DND-41 (cell line): ENCODE results near the gene LTB.

Experiments used
- ATAC-seq: fragments of 200-7000 bp; cut with Tn5 transposase; 3 replicates; pipeline ENCODE4 v1.9.1; 2021; ENCODE audit warnings: low read depth; ENCODE audit not compliant: insufficient read depth
- DNase-seq: peaks from one replicate; pipeline ENCODE4 v3.0.0-alpha.2; 2020
- H2AFZ ChIP-seq: 2 replicates; pipeline ENCODE4 v1.6.0; 2012; ENCODE audit warnings: low read depth, low read length
- H3K27ac ChIP-seq: 2 replicates; pipeline ENCODE4 v1.5.1; 2012; ENCODE audit warnings: low read length, inconsistent platforms
- H3K27me3 ChIP-seq: fragments of 200-600 bp; sonication (generic); 2 replicates; pipeline ENCODE4 v1.6.0; 2012; ENCODE audit warnings: low read length, mild to moderate bottlenecking, inconsistent platforms; ENCODE audit not compliant: insufficient read depth, poor library complexity
- H3K36me3 ChIP-seq: 2 replicates; pipeline ENCODE4 v1.5.1; 2012; ENCODE audit warnings: low read length, inconsistent platforms; ENCODE audit not compliant: insufficient read depth
- H3K4me1 ChIP-seq: 2 replicates; pipeline ENCODE4 v1.5.1; 2012; ENCODE audit warnings: mild to moderate bottlenecking, low read length; ENCODE audit not compliant: insufficient read depth
- H3K4me2 ChIP-seq: 2 replicates; pipeline ENCODE4 v1.6.0; 2012; ENCODE audit warnings: mild to moderate bottlenecking, moderate library complexity, low read length, inconsistent platforms; ENCODE audit not compliant: insufficient read depth
- H3K4me3 ChIP-seq, 2 experiments: fragments of 200-600 bp in 1 of 2; shearing (Covaris generic) in 1 of 2; 2 replicates each; pipeline ENCODE4 v1.5.1; 2012 to 2016; ENCODE audit warnings: inconsistent platforms in 2 of 2, low read length in 2 of 2, mild to moderate bottlenecking in 2 of 2, low read depth in 1 of 2, moderate library complexity in 1 of 2
- H3K79me2 ChIP-seq: 2 replicates; pipeline ENCODE4 v1.6.0; 2012; ENCODE audit warnings: low read length, inconsistent platforms; ENCODE audit not compliant: insufficient read depth
- H3K9ac ChIP-seq: 2 replicates; pipeline ENCODE4 v1.6.0; 2012; ENCODE audit warnings: low read depth, mild to moderate bottlenecking, inconsistent platforms, low read length, moderate library complexity
- H3K9me3 ChIP-seq: 2 replicates; pipeline ENCODE4 v1.5.1; 2012; ENCODE audit warnings: low read length, moderate library complexity, mild to moderate bottlenecking, inconsistent platforms; ENCODE audit not compliant: insufficient read depth, severe bottlenecking
- H4K20me1 ChIP-seq: 2 replicates; pipeline ENCODE4 v1.6.0; 2012; ENCODE audit warnings: low read length; ENCODE audit not compliant: insufficient read depth
- CTCF ChIP-seq: IDR thresholded peaks from 2 replicates; pipeline ENCODE4 v1.5.1; 2012; ENCODE audit warnings: borderline replicate concordance, low read length, moderate library complexity, mild to moderate bottlenecking; ENCODE audit not compliant: poor library complexity, severe bottlenecking; ENCODE audit errors: extremely low read depth
- EZH2 ChIP-seq: IDR thresholded peaks from 3 replicates; pipeline ENCODE4 v1.6.1; 2012; ENCODE audit warnings: borderline replicate concordance, low read depth, mild to moderate bottlenecking, moderate library complexity, low read length, inconsistent platforms; ENCODE audit not compliant: severe bottlenecking

The LTB gene

GRCh38 chr6:31559958-31560696, 22.1 kb downstream of the LTB start:
- Histone ChIP-seq H3K36me3 (peaks cover 48% of the 10 kb centered on the region), H4K20me1 (0 out of 2 replicates have a peak, but pooled peaks cover 4% of the 10 kb centered on the region), H2AFZ (no peak overlapping the region), H3K27me3 (no peaks in the 10 kb centered on the region), H3K4me3 (no peak overlapping the region), H3K4me1 (no peaks in the 10 kb centered on the region), H3K27ac (no peak overlapping the region), H3K9me3 (no peaks in the 10 kb centered on the region), H3K4me2 (no peak overlapping the region), H3K9ac (no peak overlapping the region), H3K79me2 (peaks cover 3% of the 10 kb centered on the region)
- peak; percentile 55 for DNase-seq
- TF ChIP-seq CTCF (no peak), EZH2 (no peak)
- ATAC-seq = peak; percentile 57

- peaks cover 49% of the 10 kb centered on the region for H3K36me3 ChIP-seq
- H3K27ac ChIP-seq = no peak overlapping the region
- no peak overlapping the region for H3K4me2 ChIP-seq
- H3K4me1 ChIP-seq = no peaks in the 10 kb centered on the region; the same call in 1 of the 2 replicates
- H3K9ac ChIP-seq = no peak overlapping the region
- 0 out of 2 replicates have a peak, but pooled peaks cover 4% of the 10 kb centered on the region for H4K20me1 ChIP-seq
- no peaks in the 10 kb centered on the region for H3K9me3 ChIP-seq
- ATAC-seq = peak; percentile 18; the same call in 2 of the 3 replicates
- H3K79me2 ChIP-seq = peaks cover 5% of the 10 kb centered on the region
- DNase-seq = no peak
- H3K4me3 ChIP-seq = no peak overlapping the region
- TF ChIP-seq CTCF = no peak
- TF ChIP-seq EZH2 = no peak
- H2AFZ ChIP-seq = no peak overlapping the region
- no peaks in the 10 kb centered on the region for H3K27me3 ChIP-seq
Measured at GRCh38 chr6:31559606-31559957, 22.6 kb downstream of the LTB start.

- peak; percentile 64 for ATAC-seq
- H3K27ac ChIP-seq = no peak overlapping the region
- peaks cover 54% of the 10 kb centered on the region for H3K36me3 ChIP-seq
- no peaks in the 10 kb centered on the region for H3K27me3 ChIP-seq
- no peak overlapping the region for H3K4me2 ChIP-seq
- H3K4me1 ChIP-seq = no peaks in the 10 kb centered on the region; the same call in 1 of the 2 replicates
- H3K4me3 ChIP-seq = no peak overlapping the region
- no peaks in the 10 kb centered on the region for H3K9me3 ChIP-seq
- TF ChIP-seq EZH2 (no peak), CTCF (no peak)
- peak; percentile 64 for DNase-seq
- no peak overlapping the region for H3K9ac ChIP-seq
- H2AFZ ChIP-seq = no peak overlapping the region
- H3K79me2 ChIP-seq = peaks cover 9% of the 10 kb centered on the region
- 0 out of 2 replicates have a peak, but pooled peaks cover 4% of the 10 kb centered on the region for H4K20me1 ChIP-seq
Measured at GRCh38 chr6:31558631-31559500, 23.4 kb downstream of the LTB start.
